Uterus (tissue), 4 donors: ENCODE measurements around the gene AGPAT4. TPM values are rescaled to one million over a fixed set of nuclear protein-coding genes. Genes with fewer than 3 reads are reported as not detected.
"Not testable (repeated sequence)": the region's sequence is repeated elsewhere in the genome, so short reads cannot be mapped to it uniquely, and the experiment has no call there.

ENCODE experiments used
- DNase-seq, 2 donors: peaks; one replicate each; pipeline ENCODE4 v3.0.0-alpha.2; 2019 to 2020
- H3K27ac ChIP-seq, 2 donors: fragments of 200-600 bp; sonication (generic); 1 replicate in 1 of 2; 2 replicates in 1 of 2; pipeline ENCODE4 v1.5.1; 2016 to 2018
- H3K27me3 ChIP-seq, 2 donors: fragments of 200-600 bp; sonication (generic); one replicate each; pipeline ENCODE4 v1.5.1; 2018 to 2019; ENCODE audit warnings: control low read depth in 1 of 2
- H3K36me3 ChIP-seq, 2 donors: fragments of 200-600 bp; sonication (generic); one replicate each; pipeline ENCODE4 v1.5.1; 2019; ENCODE audit warnings: control low read depth in 1 of 2
- H3K4me1 ChIP-seq, 2 donors: fragments of 200-600 bp; sonication (generic); one replicate each; pipeline ENCODE4 v1.5.1; 2018 to 2019; ENCODE audit warnings: control low read depth in 1 of 2
- H3K4me3 ChIP-seq, 2 donors: fragments of 200-600 bp; sonication (generic); 1 replicate in 1 of 2; 2 replicates in 1 of 2; pipeline ENCODE4 v1.5.1; 2018 to 2019; ENCODE audit warnings: mild to moderate bottlenecking in 1 of 2
- H3K9me3 ChIP-seq, 2 donors: fragments of 200-600 bp; sonication (generic); one replicate each; pipeline ENCODE4 v1.5.1; 2019; ENCODE audit warnings: control low read depth in 1 of 2
- POLR2A ChIP-seq, 2 donors: fragments of 450-650 bp; IDR thresholded peaks; one replicate each; pipeline ENCODE4 v1.6.1; 2016; ENCODE audit warnings: antibody characterized with exemption in 2 of 2, mild to moderate bottlenecking in 1 of 2, moderate library complexity in 1 of 2
- intact Hi-C: fragments of 100-400 bp; cut with DNase I; formaldehyde crosslinking; loops from one replicate; pipeline ENCODE4 v1.15.1; 2023; ENCODE audit warnings: low total_unique reads
- total RNA-seq, 4 donors: library from RNA; depleted of rRNA in 3 of 4; stranded (reverse); fragments of >200 nt in 3 of 4; gene quantifications; one replicate each; pipeline versions ENCODE4 v1.1.0 to v1.2.4, GENCODE V29; 2014 to 2023
- TF ChIP-seq, protein P1 (sequence below), 4 experiments: fragments of 200-600 bp in 2 of 4; fragments of 450-650 bp in 2 of 4; sonication (generic) in 2 of 4; IDR thresholded peaks; one replicate each; pipeline ENCODE4 v1.5.1; 2016 to 2019; ENCODE audit warnings: antibody characterized with exemption in 4 of 4, mild to moderate bottlenecking in 2 of 4, moderate library complexity in 1 of 4
- donor health status: DM: yes; HTN: yes; CAD: no.

AGPAT4 gene, protein sequence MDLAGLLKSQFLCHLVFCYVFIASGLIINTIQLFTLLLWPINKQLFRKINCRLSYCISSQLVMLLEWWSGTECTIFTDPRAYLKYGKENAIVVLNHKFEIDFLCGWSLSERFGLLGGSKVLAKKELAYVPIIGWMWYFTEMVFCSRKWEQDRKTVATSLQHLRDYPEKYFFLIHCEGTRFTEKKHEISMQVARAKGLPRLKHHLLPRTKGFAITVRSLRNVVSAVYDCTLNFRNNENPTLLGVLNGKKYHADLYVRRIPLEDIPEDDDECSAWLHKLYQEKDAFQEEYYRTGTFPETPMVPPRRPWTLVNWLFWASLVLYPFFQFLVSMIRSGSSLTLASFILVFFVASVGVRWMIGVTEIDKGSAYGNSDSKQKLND
- total RNA-seq, result 10 to 100 TPM in 3 of 4 donors, 1 to 10 TPM in 1; 2.9 to 18.1 (median 15.1) TPM

DNA sequence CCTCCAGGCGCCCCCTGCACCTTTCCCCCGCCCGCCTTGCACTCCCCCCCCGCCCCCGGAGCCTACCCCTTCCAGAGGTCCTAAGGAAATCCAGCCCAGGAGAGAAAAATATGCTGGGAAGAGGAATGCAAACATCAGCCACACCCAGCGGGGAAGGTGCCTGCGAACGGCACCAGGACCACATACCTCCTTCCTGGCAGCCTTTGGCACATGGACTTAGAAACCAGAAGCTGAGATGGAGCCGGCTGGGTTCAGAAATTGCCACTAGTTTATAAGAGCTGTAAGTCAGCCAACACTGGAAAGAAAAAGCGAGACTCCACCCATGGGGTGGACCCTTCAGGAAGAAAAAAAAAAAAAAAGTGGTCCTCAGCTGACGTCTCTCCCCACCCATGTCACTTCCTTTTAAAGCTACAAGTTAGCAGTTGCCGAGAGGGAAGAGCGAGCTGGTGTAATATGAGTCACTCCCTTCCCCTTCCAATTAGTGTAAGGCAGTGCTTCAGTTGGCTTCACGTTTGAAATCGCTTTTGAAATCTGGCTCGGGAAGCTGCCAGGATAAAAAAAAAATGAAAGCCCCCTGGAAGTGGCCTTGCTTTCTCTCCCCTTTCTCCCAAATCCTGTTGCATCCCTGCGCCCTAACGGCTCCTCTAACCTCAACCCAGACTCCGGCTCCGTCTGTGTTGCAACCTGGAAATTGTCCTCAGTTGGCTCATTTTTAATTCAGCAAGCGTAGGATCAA lies at the start of gene AGPAT4:
Gene AGPAT4, minus strand, starts transcription at position 310 of the 736 bp plus-strand sequence. CDS start 41,848 bp downstream, outside the sequence.
- peak within 1 kb of the TSS; percentile 64 to 74 for H3K4me3 ChIP-seq
- no peaks in the 10 kb centered on the region for H3K4me1 ChIP-seq
- DNase-seq, result peak; percentile 55 to 85
- H3K9me3 ChIP-seq, result no peaks in the 10 kb centered on the region
- peak within 1 kb of the TSS; percentile 68 to 88 for H3K27ac ChIP-seq
- no peaks in the 10 kb centered on the region for H3K36me3 ChIP-seq
- no peaks in the 10 kb centered on the region for H3K27me3 ChIP-seq
- peak; percentile 41 to 84 for TF ChIP-seq POLR2A (IDR thresholded peaks at IDR 0.05)
- TF ChIP-seq, protein P1, sequence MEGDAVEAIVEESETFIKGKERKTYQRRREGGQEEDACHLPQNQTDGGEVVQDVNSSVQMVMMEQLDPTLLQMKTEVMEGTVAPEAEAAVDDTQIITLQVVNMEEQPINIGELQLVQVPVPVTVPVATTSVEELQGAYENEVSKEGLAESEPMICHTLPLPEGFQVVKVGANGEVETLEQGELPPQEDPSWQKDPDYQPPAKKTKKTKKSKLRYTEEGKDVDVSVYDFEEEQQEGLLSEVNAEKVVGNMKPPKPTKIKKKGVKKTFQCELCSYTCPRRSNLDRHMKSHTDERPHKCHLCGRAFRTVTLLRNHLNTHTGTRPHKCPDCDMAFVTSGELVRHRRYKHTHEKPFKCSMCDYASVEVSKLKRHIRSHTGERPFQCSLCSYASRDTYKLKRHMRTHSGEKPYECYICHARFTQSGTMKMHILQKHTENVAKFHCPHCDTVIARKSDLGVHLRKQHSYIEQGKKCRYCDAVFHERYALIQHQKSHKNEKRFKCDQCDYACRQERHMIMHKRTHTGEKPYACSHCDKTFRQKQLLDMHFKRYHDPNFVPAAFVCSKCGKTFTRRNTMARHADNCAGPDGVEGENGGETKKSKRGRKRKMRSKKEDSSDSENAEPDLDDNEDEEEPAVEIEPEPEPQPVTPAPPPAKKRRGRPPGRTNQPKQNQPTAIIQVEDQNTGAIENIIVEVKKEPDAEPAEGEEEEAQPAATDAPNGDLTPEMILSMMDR (IDR thresholded peaks at IDR 0.05), result no peak
- intact Hi-C loops, result no loop called here

DNA sequence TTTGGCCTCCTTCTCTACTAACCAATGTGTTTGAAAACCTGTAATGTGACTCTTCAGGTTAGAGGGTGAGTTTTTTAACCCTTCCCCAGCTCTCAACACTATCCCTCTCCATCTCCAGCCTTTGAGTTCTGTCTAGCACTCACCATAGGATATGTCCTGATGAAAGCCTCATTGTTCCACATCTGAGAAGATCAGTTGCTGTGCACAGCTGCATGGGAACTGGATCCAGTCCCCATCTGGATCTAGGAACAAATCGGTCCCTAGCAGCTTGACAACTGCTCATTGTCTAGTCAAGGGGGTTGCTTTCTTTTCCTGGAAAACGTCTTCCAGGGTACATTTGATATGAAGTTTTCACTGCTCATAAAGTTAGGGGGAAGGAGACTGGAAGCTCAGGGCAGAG lies 45.4 kb upstream of the AGPAT4 start:
- DNase-seq, result no peak
- Histone ChIP-seq H3K9me3 (no peaks in the 10 kb centered on the region), H3K27ac (no peak overlapping the region), H3K36me3 (no peaks in the 10 kb centered on the region), H3K4me3 (no peak overlapping the region), H3K4me1 (no peaks in the 10 kb centered on the region), H3K27me3 (no peaks in the 10 kb centered on the region)
- TF ChIP-seq, protein P1 (IDR thresholded peaks at IDR 0.05), result no peak
- TF ChIP-seq POLR2A (IDR thresholded peaks at IDR 0.05), result no peak
- intact Hi-C loops, result no loop called here

DNA sequence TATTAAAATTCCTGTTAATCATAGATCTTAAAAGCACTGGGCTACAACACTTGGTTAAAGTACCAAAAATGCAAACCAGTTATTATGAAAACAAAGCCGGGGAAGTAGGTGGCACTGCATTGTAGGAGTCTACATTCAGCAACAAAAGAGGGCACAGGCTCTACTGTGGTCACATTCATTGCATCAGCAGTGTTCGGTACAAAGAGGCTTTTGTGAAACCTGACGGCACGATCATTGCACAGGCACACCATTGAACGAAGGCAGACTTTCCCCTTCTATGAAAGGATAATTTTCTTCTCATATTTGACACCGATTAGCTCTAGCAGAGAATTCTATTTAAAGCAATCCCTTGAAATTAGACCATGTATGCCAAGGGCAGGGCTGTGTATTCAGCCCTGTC lies 44.6 kb upstream of the AGPAT4 start:
- intact Hi-C loops, result no loop called here
- TF ChIP-seq, protein P1 (IDR thresholded peaks at IDR 0.05), result no peak
- TF ChIP-seq POLR2A (IDR thresholded peaks at IDR 0.05), result no peak
- H3K27ac ChIP-seq, result no peak overlapping the region
- H3K36me3 ChIP-seq, result no peaks in the 10 kb centered on the region
- no peaks in the 10 kb centered on the region for H3K27me3 ChIP-seq
- no peaks in the 10 kb centered on the region for H3K4me1 ChIP-seq
- no peak for DNase-seq
- H3K9me3 ChIP-seq, result no peaks in the 10 kb centered on the region
- no peak overlapping the region for H3K4me3 ChIP-seq

DNA sequence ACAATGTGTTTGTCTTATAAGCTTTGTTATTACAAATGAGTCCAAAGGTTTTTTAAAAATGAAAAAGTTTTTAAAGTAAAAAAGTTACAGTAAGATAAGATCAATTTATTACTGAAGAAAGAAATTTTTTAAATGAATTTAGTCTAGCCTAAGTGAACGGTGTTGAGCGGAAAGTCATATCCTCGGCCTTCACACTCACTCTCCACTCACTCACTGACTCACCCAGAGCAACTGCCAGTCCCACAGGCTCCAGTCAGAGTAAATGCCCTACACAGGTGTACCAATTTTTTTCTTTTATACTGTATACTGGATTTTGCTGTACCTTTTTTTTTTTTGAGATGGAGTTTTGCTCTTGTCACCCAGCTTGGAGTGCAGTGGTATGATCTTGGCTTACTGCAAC lies 42.7 kb upstream of the AGPAT4 start:
- Histone ChIP-seq H3K9me3 (no peaks in the 10 kb centered on the region), H3K36me3 (no peaks in the 10 kb centered on the region), H3K27ac (no peak overlapping the region), H3K4me1 (no peaks in the 10 kb centered on the region), H3K4me3 (no peak overlapping the region), H3K27me3 (no peaks in the 10 kb centered on the region)
- TF ChIP-seq, protein P1 (IDR thresholded peaks at IDR 0.05), result no peak
- TF ChIP-seq POLR2A (IDR thresholded peaks at IDR 0.05), result no peak
- intact Hi-C loops, result no loop called here
- no peak for DNase-seq

DNA sequence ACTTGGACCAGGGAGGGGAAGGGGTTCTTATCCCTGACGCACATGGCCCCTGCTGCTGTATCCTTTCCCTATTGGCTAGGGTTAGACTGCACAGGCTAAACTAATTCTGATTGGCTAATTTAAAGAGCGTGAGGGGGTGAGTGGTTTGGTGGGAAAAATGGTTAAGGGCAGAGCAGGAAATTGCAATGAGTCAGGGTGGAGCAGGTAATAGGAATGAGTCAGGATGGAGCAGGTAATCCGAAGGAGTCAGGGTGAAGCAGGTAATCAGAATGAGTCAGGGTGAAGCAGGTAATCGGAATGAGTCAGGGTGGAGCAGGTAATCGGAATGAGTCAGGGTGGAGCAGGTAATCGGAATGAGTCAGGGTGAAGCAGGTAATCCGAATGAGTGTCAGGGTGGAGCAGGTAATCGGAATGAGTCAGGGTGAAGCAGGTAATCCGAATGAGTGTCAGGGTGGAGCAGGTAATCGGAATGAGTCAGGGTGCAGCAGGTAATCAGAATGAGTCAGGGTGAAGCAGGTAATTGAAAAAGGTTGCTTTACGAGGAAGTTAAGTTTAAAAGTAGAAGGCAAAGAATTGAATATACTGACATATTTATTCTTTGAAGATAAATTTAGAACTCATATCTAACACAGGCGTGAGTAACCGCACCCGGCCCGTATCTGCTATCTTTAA lies 41.5 kb upstream of the AGPAT4 start:
- DNase-seq, result not testable (repeated sequence)

DNA sequence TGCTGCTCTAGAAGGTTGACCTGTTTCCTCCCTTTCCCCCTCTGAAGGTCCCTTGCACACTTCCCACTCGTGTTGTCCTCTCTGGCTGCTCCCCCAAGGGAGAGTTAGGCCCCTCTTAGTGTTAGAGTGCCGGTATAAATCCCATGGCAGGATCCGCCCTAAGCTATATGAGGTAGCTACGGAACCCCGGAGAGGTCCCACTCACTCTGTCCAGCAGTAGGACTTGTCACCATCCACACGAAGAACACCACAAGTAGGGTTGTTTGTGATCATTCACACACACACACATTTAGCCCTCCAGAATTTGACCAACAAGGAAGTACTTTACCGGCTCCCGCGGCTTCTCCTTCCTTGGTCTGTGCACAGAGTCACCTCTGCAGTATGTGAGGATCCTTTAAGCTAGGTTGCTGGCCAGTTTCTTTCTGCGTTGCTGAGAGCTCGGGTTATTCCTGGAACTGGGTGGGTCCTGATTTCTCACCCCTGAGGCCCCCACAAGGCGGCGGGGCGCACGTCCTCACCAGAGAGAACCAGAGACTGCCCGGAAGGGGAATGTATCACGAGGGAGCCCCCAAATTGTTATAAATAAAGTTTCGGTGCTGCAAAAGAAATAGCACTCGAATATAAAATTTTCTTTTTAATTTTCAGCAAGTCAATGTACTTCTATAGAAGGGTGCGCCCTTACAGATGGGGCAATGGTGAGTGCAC lies 40.8 kb upstream of the AGPAT4 start:
- H3K36me3 ChIP-seq, intact Hi-C loops, H3K4me3 ChIP-seq, H3K27me3 ChIP-seq, H3K4me1 ChIP-seq, H3K27ac ChIP-seq, DNase-seq, H3K9me3 ChIP-seq: not testable (repeated sequence)

More for the DNA sequence above, 41.5 kb upstream of the AGPAT4 start:
- intact Hi-C loops, H3K36me3 ChIP-seq, H3K4me3 ChIP-seq, H3K27ac ChIP-seq, H3K4me1 ChIP-seq, H3K27me3 ChIP-seq, H3K9me3 ChIP-seq: not testable (repeated sequence)
